Heart left ventricle (tissue), 13 donors: Measurements from ENCODE around the gene PHKB.

ENCODE experiments used
- CTCF ChIP-seq, 12 donors: fragments of 200-600 bp; sonication (generic) in 4 of 12; IDR thresholded peaks; one replicate each; pipeline versions ENCODE4 v1.5.0 to v1.8.0; 2018 to 2022; ENCODE audit warnings: antibody characterized with exemption in 12 of 12, mild to moderate bottlenecking in 5 of 12
- POLR2A ChIP-seq, 2 donors: fragments of 450-650 bp; IDR thresholded peaks; one replicate each; pipeline ENCODE4 v1.6.1; 2017; ENCODE audit warnings: antibody characterized with exemption in 2 of 2, mild to moderate bottlenecking in 2 of 2, moderate library complexity in 2 of 2
- donor health status: ischemic (EF 13 %, LVEDD 7.1; RV severe dilation, severe dysfunction).
- donor health status: DM: no; HTN: yes; CAD: no.
- donor health status: DM: no; HTN: no; CAD: no.
- donor health status: ischemic (EF 25% LVEDD 6.9; RV normal size, moderate dysfunction).
- donor health status: ischemic (EF 25% LVEDD 5.7; RV mildly dilated, moderate dysfunction).
- donor health status: ischemic (EF 35%, LVEDD 5.7; RV mildly dilated, moderate dysfunction).
- donor health status: nonischemic (EF 11% LVEDD 7.7; RV severe dilation, severe dysfunction).
- donor health status: DM: yes; HTN: yes; CAD: no.
- donor health status: PGD.
- donor health status: ischemic (EF 29% LVEDD 5.4; RV normal size, mild dysfunction).
- donor health status: nonischemic (EF 23%, LVEDD 6.1; RV moderate dilation, normal function).

GRCh38 chr16:47519037-47519436, 57.9 kb downstream of the PHKB start:
- TF ChIP-seq CTCF (IDR thresholded peaks at IDR 0.05) (no peak), POLR2A (IDR thresholded peaks at IDR 0.05) (no peak)
